ENCODE measurements around the gene PCED1A.

GRCh38 chr20:2872459-2873009 lies 32.1 kb upstream of the PCED1A start:
- TF ChIP-seq, protein P1, sequence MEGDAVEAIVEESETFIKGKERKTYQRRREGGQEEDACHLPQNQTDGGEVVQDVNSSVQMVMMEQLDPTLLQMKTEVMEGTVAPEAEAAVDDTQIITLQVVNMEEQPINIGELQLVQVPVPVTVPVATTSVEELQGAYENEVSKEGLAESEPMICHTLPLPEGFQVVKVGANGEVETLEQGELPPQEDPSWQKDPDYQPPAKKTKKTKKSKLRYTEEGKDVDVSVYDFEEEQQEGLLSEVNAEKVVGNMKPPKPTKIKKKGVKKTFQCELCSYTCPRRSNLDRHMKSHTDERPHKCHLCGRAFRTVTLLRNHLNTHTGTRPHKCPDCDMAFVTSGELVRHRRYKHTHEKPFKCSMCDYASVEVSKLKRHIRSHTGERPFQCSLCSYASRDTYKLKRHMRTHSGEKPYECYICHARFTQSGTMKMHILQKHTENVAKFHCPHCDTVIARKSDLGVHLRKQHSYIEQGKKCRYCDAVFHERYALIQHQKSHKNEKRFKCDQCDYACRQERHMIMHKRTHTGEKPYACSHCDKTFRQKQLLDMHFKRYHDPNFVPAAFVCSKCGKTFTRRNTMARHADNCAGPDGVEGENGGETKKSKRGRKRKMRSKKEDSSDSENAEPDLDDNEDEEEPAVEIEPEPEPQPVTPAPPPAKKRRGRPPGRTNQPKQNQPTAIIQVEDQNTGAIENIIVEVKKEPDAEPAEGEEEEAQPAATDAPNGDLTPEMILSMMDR (IDR thresholded peaks at IDR 0.05) = peak in 1 of 4 experiments; percentile 8
- TF ChIP-seq EP300 (IDR thresholded peaks at IDR 0.05) = no peak
- TF ChIP-seq POLR2A (IDR thresholded peaks at IDR 0.05) = no peak

Measured in sigmoid colon (tissue), 4 donors.